Brain microvascular endothelial cell (primary cell): ENCODE data around the gene VPS39.
A peak's percentile ranks its signal among the peaks of the same experiment; 100 is the strongest.

ENCODE experiments used
- DNase-seq: peaks from one replicate; pipeline ENCODE4 v3.0.0-alpha.2; 2020
- H3K27ac ChIP-seq: fragments of 250-450 bp; sonication (Bioruptor Pico); 2 replicates; pipeline ENCODE4 v1.5.1; 2020; ENCODE audit warnings: mild to moderate bottlenecking, moderate library complexity
- H3K27me3 ChIP-seq: fragments of 250-450 bp; sonication (Bioruptor Pico); replicated peaks from 2 replicates; pipeline ENCODE4 v1.5.1; 2020; ENCODE audit warnings: mild to moderate bottlenecking
- H3K36me3 ChIP-seq: fragments of 250-450 bp; sonication (Bioruptor Pico); replicated peaks from 2 replicates; pipeline ENCODE4 v1.5.1; 2020; ENCODE audit warnings: mild to moderate bottlenecking
- H3K4me3 ChIP-seq: 2 replicates; pipeline ENCODE4 v1.5.1; 2011; ENCODE audit warnings: low read depth, mild to moderate bottlenecking, control low read depth, low read length, moderate library complexity
- CTCF ChIP-seq: IDR thresholded peaks from 2 replicates; pipeline ENCODE4 v1.5.1; 2011; ENCODE audit warnings: low read depth, mild to moderate bottlenecking, moderate library complexity, low read length, control low read depth, inconsistent platforms; ENCODE audit errors: missing control alignments
- in situ Hi-C: cut with HindIII; loops from 2 replicates; pipeline ENCODE4 v1.10.0; 2017; ENCODE audit warnings: low sequenced_read_pairs, low pct_ligation_motif_present

The VPS39 gene

GRCh38 chr15:42157381-42157780, 50.7 kb downstream of the VPS39 start:
- no peak for TF ChIP-seq CTCF
- in situ Hi-C loops = no loop called here
- no peak for DNase-seq
- H3K27ac ChIP-seq = no peak overlapping the region
- no peaks in the 10 kb centered on the region for H3K27me3 ChIP-seq
- peaks cover 33% of the 10 kb centered on the region for H3K36me3 ChIP-seq
- H3K4me3 ChIP-seq = no peak overlapping the region

GRCh38 chr15:42156243-42156922, 51.7 kb downstream of the VPS39 start, which contains the start of gene PLA2G4F:
Gene PLA2G4F (minus strand): TSS chr15:42156636. CDS start chr15:42156549, 87 bp downstream.
- Histone ChIP-seq H3K27me3 (no peaks in the 10 kb centered on the region), H3K27ac (no peak within 1 kb of the TSS), H3K4me3 (no peak within 1 kb of the TSS), H3K36me3 (peaks cover 23% of the 10 kb centered on the region)
- DNase-seq = no peak
- in situ Hi-C loops = no loop called here
- TF ChIP-seq CTCF = peak; percentile 9

- DNase-seq = no peak
- peaks cover 20% of the 10 kb centered on the region for H3K36me3 ChIP-seq
- TF ChIP-seq CTCF = no peak
- in situ Hi-C loops = no loop called here
- no peak overlapping the region for H3K27ac ChIP-seq
- no peak overlapping the region for H3K4me3 ChIP-seq
- H3K27me3 ChIP-seq = no peaks in the 10 kb centered on the region
Observed at GRCh38 chr15:42155546-42156242, 52.4 kb downstream of the VPS39 start.

- no peak for DNase-seq
Observed at GRCh38 chr15:42154956-42155355, 53.1 kb downstream of the VPS39 start.

GRCh38 chr15:42154212-42154941, 53.7 kb downstream of the VPS39 start:
- Histone ChIP-seq H3K4me3 (no peak overlapping the region), H3K27me3 (no peaks in the 10 kb centered on the region), H3K27ac (no peak overlapping the region), H3K36me3 (peaks cover 8% of the 10 kb centered on the region)
- in situ Hi-C loops = no loop called here
- TF ChIP-seq CTCF = no peak
- DNase-seq = no peak

More at GRCh38 chr15:42154956-42155355, 53.1 kb downstream of the VPS39 start:
- H3K27me3 ChIP-seq = no peaks in the 10 kb centered on the region
- in situ Hi-C loops = no loop called here
- peaks cover 13% of the 10 kb centered on the region for H3K36me3 ChIP-seq
- no peak overlapping the region for H3K4me3 ChIP-seq
- no peak overlapping the region for H3K27ac ChIP-seq
- no peak for TF ChIP-seq CTCF
